GM18909 (cell line): ENCODE results near the gene COQ8A.

Experiments used
- ATAC-seq: cut with Tn5 transposase; IDR thresholded peaks from one replicate; pipeline ENCODE4 v1.9.1; 2021; ENCODE audit warnings: mild to moderate bottlenecking; ENCODE audit not compliant: unreplicated experiment, poor library complexity

COQ8A gene

GRCh38 chr1:226940029-226940805 is at the start of gene COQ8A:
COQ8A (plus strand) TSS chr1:226940294; CDS start chr1:226961386, 21,092 bp downstream.
- peak; percentile 97 for ATAC-seq

- no peak for ATAC-seq
Measured at GRCh38 chr1:226890331-226891108, 49.6 kb upstream of the COQ8A start.

- no peak for ATAC-seq
Measured at GRCh38 chr1:226891346-226891745, 48.7 kb upstream of the COQ8A start.

- ATAC-seq = no peak
Measured at GRCh38 chr1:226891846-226892523, 48.1 kb upstream of the COQ8A start.

- no peak for ATAC-seq
Measured at GRCh38 chr1:226892524-226892875, 47.6 kb upstream of the COQ8A start.

GRCh38 chr1:226893936-226894335 is 46.2 kb upstream of the COQ8A start:
- no peak for ATAC-seq

- no peak for ATAC-seq
Measured at GRCh38 chr1:226894826-226895225, 45.3 kb upstream of the COQ8A start.

GRCh38 chr1:226895644-226896043 is 44.5 kb upstream of the COQ8A start:
- no peak for ATAC-seq

GRCh38 chr1:226898246-226898645 is 41.8 kb upstream of the COQ8A start:
- ATAC-seq = no peak

- no peak for ATAC-seq
Measured at GRCh38 chr1:226901421-226901820, 38.7 kb upstream of the COQ8A start.

GRCh38 chr1:226902601-226903000 is 37.5 kb upstream of the COQ8A start:
- no peak for ATAC-seq

GRCh38 chr1:226903819-226904716 is 36.0 kb upstream of the COQ8A start:
- no peak for ATAC-seq

- ATAC-seq = no peak
Measured at GRCh38 chr1:226904772-226905171, 35.3 kb upstream of the COQ8A start.

GRCh38 chr1:226908419-226908818 is 31.7 kb upstream of the COQ8A start:
- no peak for ATAC-seq

GRCh38 chr1:226908913-226909312 is 31.2 kb upstream of the COQ8A start:
- no peak for ATAC-seq

- peak; percentile 64 for ATAC-seq
Measured at GRCh38 chr1:226912587-226913176, 27.4 kb upstream of the COQ8A start.

GRCh38 chr1:226915672-226915995 is 24.5 kb upstream of the COQ8A start:
- ATAC-seq = no peak

- no peak for ATAC-seq
Measured at GRCh38 chr1:226916497-226916896, 23.6 kb upstream of the COQ8A start.

- no peak for ATAC-seq
Measured at GRCh38 chr1:226919587-226919986, 20.5 kb upstream of the COQ8A start.

GRCh38 chr1:226919995-226920394 is 20.1 kb upstream of the COQ8A start:
- no peak for ATAC-seq
